SU-DHL-6 (cell line): ENCODE data around the gene HDGFL2.

Experiments used
- H2AFZ ChIP-seq: fragments of 200-600 bp; sonication (generic); 2 replicates; pipeline ENCODE4 v1.6.1; 2014; ENCODE audit warnings: low read depth, mild to moderate bottlenecking, moderate library complexity, mixed read lengths, antibody characterized with exemption, low read length; ENCODE audit not compliant: severe bottlenecking
- H3F3A ChIP-seq: fragments of 200-600 bp; shearing (Covaris generic); 2 replicates; pipeline ENCODE4 v1.6.0; 2016; ENCODE audit warnings: antibody characterized with exemption, mild to moderate bottlenecking; ENCODE audit not compliant: insufficient read depth
- H3K27ac ChIP-seq: fragments of 200-600 bp; sonication (generic); 2 replicates; pipeline ENCODE4 v1.5.1; 2016; ENCODE audit warnings: low read depth, mild to moderate bottlenecking, low read length, moderate library complexity, mixed read lengths
- H3K27me3 ChIP-seq: fragments of 200-600 bp; sonication (generic), shearing (Covaris generic); 2 replicates; pipeline ENCODE4 v1.6.0; 2014; ENCODE audit warnings: mild to moderate bottlenecking, low read length
- H3K36me3 ChIP-seq: fragments of 200-600 bp; sonication (generic); 2 replicates; pipeline ENCODE4 v1.6.1; 2014; ENCODE audit warnings: mild to moderate bottlenecking, low read length, mixed read lengths
- H3K4me2 ChIP-seq: fragments of 300-600, 200-600 bp; shearing (Covaris generic), sonication (generic); 2 replicates; pipeline ENCODE4 v1.6.0; 2014; ENCODE audit warnings: low read length, low read depth, mild to moderate bottlenecking; ENCODE audit not compliant: poor library complexity, severe bottlenecking
- H3K4me3 ChIP-seq: fragments of 200-600 bp; sonication (generic); 2 replicates; pipeline ENCODE4 v1.5.1; 2014; ENCODE audit warnings: antibody characterized with exemption, low read length, mild to moderate bottlenecking, mixed read lengths; ENCODE audit not compliant: insufficient read depth, poor library complexity, severe bottlenecking
- H3K79me2 ChIP-seq: fragments of 200-600 bp; sonication (generic); 2 replicates; pipeline ENCODE4 v1.6.1; 2014; ENCODE audit warnings: mild to moderate bottlenecking, low read length, moderate library complexity; ENCODE audit not compliant: insufficient read depth
- H3K9ac ChIP-seq: fragments of 200-600 bp; sonication (generic); 2 replicates; pipeline ENCODE4 v1.7.0; 2014; ENCODE audit warnings: mild to moderate bottlenecking, low read length
- H3K9me2 ChIP-seq: fragments of 200-600 bp; sonication (generic); replicated peaks from 2 replicates; pipeline ENCODE4 v1.6.1; 2014; ENCODE audit warnings: low read length; ENCODE audit not compliant: insufficient read depth
- H3K9me3 ChIP-seq: fragments of 200-600 bp; sonication (generic); 2 replicates; pipeline ENCODE4 v1.6.1; 2014; ENCODE audit warnings: low read length, mixed read lengths; ENCODE audit not compliant: insufficient read depth
- H4K20me1 ChIP-seq: fragments of 200-600 bp; sonication (generic); 2 replicates; pipeline ENCODE4 v1.6.1; 2014; ENCODE audit warnings: low read depth, mild to moderate bottlenecking, antibody characterized with exemption, low read length, moderate library complexity, mixed read lengths
- CTCF ChIP-seq: fragments of 200-600 bp; sonication (generic); IDR thresholded peaks from one replicate; pipeline ENCODE4 v1.5.1; 2017; ENCODE audit warnings: antibody characterized with exemption, mild to moderate bottlenecking, low read length, moderate library complexity; ENCODE audit not compliant: insufficient read depth, poor library complexity, severe bottlenecking
- EZH2phosphoT487 ChIP-seq: fragments of 200-600 bp; sonication (generic), shearing (Covaris generic); conservative IDR thresholded peaks from 2 replicates; pipeline ENCODE4 v1.6.1; 2018; ENCODE audit warnings: mild to moderate bottlenecking, antibody characterized with exemption, low read length, moderate library complexity, mixed read lengths

The HDGFL2 gene

GRCh38 chr19:4506449-4507149 is 34.5 kb downstream of the HDGFL2 start:
- Histone ChIP-seq H3K9me2 (no peaks in the 10 kb centered on the region), H2AFZ (no peak overlapping the region), H3F3A (no peaks in the 10 kb centered on the region), H3K9ac (no peak overlapping the region), H4K20me1 (no peaks in the 10 kb centered on the region), H3K4me2 (no peak overlapping the region), H3K27me3 (no peaks in the 10 kb centered on the region), H3K36me3 (no peaks in the 10 kb centered on the region), H3K79me2 (no peaks in the 10 kb centered on the region), H3K9me3 (no peaks in the 10 kb centered on the region), H3K4me3 (no peak overlapping the region), H3K27ac (no peak overlapping the region)
- TF ChIP-seq CTCF (no peak), EZH2phosphoT487 (no peak)

- TF ChIP-seq EZH2phosphoT487 (no peak), CTCF (no peak)
- H3K79me2 ChIP-seq: no peaks in the 10 kb centered on the region
- H4K20me1 ChIP-seq: no peaks in the 10 kb centered on the region
- H3K4me3 ChIP-seq: no peak overlapping the region
- no peak overlapping the region for H3K9ac ChIP-seq
- no peak overlapping the region for H2AFZ ChIP-seq
- H3K36me3 ChIP-seq: no peaks in the 10 kb centered on the region
- H3K27ac ChIP-seq: no peak overlapping the region
- no peaks in the 10 kb centered on the region for H3K9me2 ChIP-seq
- H3F3A ChIP-seq: no peaks in the 10 kb centered on the region
- no peak overlapping the region for H3K4me2 ChIP-seq
- H3K27me3 ChIP-seq: no peaks in the 10 kb centered on the region
- no peaks in the 10 kb centered on the region for H3K9me3 ChIP-seq
Measured at GRCh38 chr19:4507150-4507452, 35.0 kb downstream of the HDGFL2 start.

- H3K27ac ChIP-seq: no peak overlapping the region
- no peak overlapping the region for H2AFZ ChIP-seq
- no peaks in the 10 kb centered on the region for H3K36me3 ChIP-seq
- no peak overlapping the region for H3K4me3 ChIP-seq
- H3K79me2 ChIP-seq: no peaks in the 10 kb centered on the region
- TF ChIP-seq EZH2phosphoT487 (no peak), CTCF (no peak)
- H4K20me1 ChIP-seq: no peaks in the 10 kb centered on the region
- H3F3A ChIP-seq: no peaks in the 10 kb centered on the region
- no peaks in the 10 kb centered on the region for H3K9me2 ChIP-seq
- H3K27me3 ChIP-seq: no peaks in the 10 kb centered on the region
- no peaks in the 10 kb centered on the region for H3K9me3 ChIP-seq
- H3K4me2 ChIP-seq: no peak overlapping the region
- no peak overlapping the region for H3K9ac ChIP-seq
Measured at GRCh38 chr19:4507804-4508203, 35.7 kb downstream of the HDGFL2 start.
